HG03565 (cell line): ENCODE data around the gene YWHAH.

Experiments used
- ATAC-seq: cut with Tn5 transposase; IDR thresholded peaks from one replicate; pipeline ENCODE4 v1.9.1; 2021; ENCODE audit warnings: mild to moderate bottlenecking, moderate library complexity; ENCODE audit not compliant: unreplicated experiment

YWHAH gene

DNA sequence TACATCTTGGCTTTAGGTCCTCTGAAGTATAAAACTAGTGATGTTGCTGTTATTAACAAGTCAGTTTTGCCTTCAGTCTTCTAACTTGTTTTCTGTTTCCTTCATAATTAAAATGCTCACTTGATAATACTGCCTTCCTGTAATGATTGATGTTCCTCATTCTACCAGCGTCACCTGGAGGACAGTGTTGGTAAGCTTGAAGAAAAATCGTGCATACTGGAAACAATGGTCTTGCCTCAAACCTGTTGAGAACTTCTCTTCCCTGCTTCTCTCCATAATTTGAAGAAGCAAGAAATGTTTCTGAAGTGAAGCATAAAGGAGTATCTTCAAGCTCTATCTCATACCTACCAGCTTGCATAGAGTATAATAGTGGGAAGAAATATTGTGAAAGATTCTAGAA is 3.0 kb downstream of the YWHAH start:
- no peak for ATAC-seq

DNA sequence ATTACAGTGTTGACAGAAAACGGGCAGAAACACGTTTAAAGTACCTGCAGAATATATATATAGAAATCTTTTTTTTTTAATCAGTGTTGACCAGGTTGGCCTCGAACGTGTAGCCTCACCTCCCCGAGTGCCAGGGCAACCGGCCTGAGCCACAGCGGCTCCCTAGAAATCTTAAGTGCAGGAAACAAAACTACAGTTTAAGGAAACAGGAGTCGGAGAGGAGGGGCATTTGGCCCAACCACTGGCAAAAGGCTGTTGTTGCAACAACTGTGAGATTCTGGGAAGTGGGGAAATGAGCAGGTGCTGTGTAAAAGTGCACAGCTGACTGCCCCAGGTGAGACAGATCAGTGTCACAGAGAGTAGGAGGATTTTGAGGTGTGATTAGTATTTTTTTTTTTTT is 3.7 kb downstream of the YWHAH start:
- no peak for ATAC-seq

GRCh38 chr22:31950226-31950625 is 5.9 kb downstream of the YWHAH start:
- ATAC-seq: no peak

GRCh38 chr22:31951194-31952093 is 7.1 kb downstream of the YWHAH start:
- no peak for ATAC-seq

DNA sequence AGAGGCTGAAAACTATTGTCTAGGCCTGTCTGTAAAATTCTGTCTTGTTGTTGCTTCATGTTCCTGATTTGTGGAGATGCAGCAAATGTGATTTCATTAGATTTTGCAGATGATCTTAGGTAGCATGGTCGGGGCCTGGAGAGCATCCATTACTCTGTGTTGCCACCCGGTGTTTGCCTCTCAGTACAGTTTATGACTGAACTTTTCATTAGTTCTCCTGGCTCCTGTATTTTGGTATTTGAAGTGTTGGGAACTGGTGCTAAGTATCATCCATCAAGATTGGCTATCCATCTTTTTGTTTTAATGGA is 7.7 kb downstream of the YWHAH start:
- no peak for ATAC-seq

GRCh38 chr22:31952472-31952871 is 8.1 kb downstream of the YWHAH start:
- no peak for ATAC-seq

DNA sequence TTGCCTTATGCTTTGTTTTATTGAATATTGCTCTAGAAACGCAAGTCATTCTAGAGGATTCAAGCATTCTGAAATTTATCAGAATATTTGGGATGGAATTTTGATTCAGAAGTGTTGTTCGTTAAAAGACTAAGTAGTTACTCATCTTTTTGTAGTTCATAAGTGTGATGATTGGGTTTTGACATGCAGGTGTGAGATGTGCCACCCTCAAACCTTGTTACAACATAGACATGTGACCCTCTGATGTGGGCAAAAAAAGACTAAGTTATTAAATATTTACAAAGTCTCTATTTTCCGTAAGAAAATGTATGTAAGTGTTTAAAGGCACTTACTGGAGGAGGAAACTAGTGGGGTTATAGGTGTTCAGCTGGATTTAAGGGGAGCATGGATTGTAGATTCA is 8.9 kb downstream of the YWHAH start:
- ATAC-seq: no peak

- no peak for ATAC-seq
Observed at GRCh38 chr22:31954535-31955523, 10.5 kb downstream of the YWHAH start.

DNA sequence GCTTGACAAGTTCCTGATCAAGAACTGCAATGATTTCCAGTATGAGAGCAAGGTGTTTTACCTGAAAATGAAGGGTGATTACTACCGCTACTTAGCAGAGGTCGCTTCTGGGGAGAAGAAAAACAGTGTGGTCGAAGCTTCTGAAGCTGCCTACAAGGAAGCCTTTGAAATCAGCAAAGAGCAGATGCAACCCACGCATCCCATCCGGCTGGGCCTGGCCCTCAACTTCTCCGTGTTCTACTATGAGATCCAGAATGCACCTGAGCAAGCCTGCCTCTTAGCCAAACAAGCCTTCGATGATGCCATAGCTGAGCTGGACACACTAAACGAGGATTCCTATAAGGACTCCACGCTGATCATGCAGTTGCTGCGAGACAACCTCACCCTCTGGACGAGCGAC is 12.0 kb downstream of the YWHAH start:
- ATAC-seq: no peak

DNA sequence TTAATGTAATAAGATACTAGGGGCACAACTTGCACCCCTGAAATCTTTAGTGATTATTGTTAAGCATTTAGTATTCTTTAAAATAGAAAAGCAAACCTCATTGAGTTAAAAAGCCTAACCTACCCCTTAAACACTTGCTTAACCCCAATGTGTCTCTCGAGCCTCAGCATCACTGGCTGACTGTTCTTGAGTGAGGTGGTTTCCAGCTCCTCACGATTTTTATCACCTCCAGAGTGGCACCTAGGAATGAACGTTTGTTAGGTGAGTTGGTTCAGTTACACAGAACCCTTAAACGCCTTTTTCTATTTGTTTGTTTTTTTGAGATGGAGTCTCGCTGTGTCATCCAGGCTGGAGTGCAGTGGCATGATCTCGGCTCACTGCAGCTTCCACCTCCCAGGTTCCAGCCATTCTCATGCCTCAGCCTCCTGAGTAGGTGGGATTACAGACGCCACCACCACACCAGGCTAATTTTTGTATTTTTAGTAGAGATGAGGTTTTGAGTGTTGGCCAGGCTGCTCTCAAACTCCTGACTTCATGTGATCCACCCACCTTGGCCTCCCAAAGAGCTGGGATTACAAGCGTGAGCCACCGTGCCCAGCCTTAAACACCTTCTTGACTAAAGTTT is 13.7 kb downstream of the YWHAH start:
- ATAC-seq: no peak

- no peak for ATAC-seq
Observed at GRCh38 chr22:31958625-31959239, 14.4 kb downstream of the YWHAH start.

DNA sequence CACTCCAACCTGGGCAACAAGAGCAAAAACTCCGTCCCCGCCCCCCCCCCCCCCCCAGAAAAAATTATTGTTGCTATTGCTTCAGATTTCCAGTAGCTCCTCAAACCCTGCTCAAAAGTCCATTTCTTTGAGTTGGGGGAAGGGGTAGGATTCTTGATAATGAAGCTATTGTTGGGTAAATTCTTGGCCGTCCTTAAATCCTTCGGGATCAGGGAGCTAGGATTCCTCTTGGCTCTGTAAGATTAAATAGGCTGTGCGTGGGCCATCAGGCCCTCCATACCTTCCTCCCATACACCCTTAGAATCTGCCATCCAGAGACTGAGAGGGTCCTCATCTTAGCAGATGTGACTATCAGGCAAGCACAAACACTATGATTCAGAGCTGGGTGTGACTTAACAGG is 16.4 kb downstream of the YWHAH start:
- ATAC-seq: no peak

DNA sequence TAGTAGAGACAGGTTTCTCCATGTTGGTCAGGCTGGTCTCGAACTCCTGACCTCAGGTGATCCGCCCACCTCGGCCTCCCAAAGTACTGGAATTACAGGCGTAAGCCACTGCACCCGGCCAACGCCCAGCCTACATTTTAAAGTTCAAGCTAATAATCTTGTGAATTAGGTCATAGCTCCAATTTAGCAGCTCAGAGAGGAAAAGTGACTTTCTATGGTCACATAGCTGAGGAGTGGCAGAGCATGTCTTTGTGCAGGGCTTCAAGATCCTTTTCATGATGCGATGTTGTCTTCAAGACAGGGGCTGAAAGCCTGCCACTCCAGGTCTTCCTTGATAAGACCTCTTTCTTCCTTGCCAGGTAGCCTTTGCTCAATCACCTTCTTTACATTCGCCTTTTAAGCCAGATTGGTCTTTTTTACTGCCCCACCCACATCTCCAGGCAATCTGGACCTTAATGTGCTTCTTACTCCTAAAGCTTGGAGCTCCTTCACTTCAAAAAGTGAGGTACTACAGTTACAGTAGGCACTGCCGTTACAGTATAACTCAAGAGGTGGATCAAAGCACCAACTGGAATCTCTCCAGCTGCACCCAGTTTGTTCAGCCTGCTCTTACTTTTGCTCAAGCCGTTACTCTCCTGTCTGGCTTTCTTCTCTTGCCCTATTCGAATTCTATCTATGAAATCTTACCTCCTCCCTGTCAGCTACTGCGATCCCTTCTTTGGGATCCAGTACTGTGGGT is 18.2 kb downstream of the YWHAH start:
- ATAC-seq: no peak

GRCh38 chr22:31968022-31968421 is 23.7 kb downstream of the YWHAH start:
- no peak for ATAC-seq

DNA sequence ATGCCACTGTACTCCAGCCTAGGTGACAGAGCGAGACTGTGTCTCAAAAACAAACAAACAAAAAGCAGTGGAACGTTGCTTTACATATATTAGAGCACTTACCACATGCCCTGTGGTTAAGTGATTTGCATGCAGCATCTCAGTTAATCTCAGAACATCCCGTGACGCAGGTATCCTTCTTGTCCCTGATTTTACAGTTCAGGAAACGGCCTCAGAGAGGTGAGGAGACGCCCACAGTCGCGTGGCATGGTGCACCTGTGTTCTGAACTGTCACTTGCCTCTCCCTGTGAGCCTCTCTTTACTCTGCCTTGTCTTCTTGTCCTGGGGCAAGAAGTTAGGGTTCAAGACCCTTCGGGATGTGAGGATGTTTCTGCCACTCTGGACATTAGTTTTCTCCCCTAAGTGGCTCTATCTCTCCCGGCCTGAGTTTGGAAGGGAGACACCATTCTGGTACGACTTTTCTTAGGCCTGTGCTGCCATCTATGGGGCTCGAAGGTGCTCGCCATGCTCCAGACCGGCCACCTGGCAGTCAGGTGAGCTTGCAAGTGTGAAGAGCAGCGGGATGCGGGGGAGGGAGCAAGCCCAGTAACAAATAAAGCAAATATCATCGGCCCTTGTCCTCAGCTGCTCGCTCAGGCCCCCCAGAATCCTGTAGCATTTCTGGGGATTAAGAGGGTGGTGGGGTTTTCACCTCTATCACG is 25.6 kb downstream of the YWHAH start:
- no peak for ATAC-seq

GRCh38 chr22:31970490-31971444 is 26.4 kb downstream of the YWHAH start:
- ATAC-seq: peak; percentile 48

DNA sequence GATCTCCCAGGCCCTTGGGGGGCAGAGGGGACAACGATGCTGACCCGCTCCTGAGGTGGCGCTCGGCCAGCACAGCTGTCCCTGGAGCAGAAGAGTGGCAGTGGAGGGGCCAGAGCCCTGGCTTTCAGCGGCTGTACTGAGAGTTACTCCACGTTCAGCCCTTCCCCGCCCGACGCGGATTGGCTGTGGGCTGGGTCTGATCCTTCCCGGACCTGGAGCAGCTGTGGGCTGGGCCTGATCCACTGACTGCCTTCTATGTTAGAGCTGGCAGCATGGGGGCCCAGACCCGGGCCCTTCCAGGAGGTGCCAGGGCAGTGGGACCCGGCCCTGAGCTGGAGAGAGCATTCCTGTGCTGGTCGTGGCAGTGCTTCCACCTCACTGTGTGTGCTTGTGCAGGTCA is 27.8 kb downstream of the YWHAH start:
- ATAC-seq: no peak

- ATAC-seq: no peak
Observed at GRCh38 chr22:31973739-31974138, 29.4 kb downstream of the YWHAH start.
